ENCODE results near the gene FAM124A.
"Not testable (repeated sequence)": the region's sequence is repeated elsewhere in the genome, so short reads cannot be mapped to it uniquely, and the experiment has no call there.

GRCh38 chr13:51282923-51283322, 60.7 kb downstream of the FAM124A start:
- TF ChIP-seq, protein P1, sequence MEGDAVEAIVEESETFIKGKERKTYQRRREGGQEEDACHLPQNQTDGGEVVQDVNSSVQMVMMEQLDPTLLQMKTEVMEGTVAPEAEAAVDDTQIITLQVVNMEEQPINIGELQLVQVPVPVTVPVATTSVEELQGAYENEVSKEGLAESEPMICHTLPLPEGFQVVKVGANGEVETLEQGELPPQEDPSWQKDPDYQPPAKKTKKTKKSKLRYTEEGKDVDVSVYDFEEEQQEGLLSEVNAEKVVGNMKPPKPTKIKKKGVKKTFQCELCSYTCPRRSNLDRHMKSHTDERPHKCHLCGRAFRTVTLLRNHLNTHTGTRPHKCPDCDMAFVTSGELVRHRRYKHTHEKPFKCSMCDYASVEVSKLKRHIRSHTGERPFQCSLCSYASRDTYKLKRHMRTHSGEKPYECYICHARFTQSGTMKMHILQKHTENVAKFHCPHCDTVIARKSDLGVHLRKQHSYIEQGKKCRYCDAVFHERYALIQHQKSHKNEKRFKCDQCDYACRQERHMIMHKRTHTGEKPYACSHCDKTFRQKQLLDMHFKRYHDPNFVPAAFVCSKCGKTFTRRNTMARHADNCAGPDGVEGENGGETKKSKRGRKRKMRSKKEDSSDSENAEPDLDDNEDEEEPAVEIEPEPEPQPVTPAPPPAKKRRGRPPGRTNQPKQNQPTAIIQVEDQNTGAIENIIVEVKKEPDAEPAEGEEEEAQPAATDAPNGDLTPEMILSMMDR (IDR thresholded peaks at IDR 0.05), result not testable (repeated sequence)
- not testable (repeated sequence) for TF ChIP-seq POLR2A (IDR thresholded peaks at IDR 0.05)

All from uterus (tissue), 2 donors.